HUES6 (cell line): Measurements from ENCODE around the gene PHB1.
"Not testable (repeated sequence)": the region's sequence is repeated elsewhere in the genome, so short reads cannot be mapped to it uniquely, and the experiment has no call there.

Source experiments
- H3K27ac ChIP-seq: 2 replicates; pipeline ENCODE4 v1.7.0; 2013; ENCODE audit warnings: low read depth, mild to moderate bottlenecking, low read length, inconsistent platforms
- H3K27me3 ChIP-seq: 2 replicates; pipeline ENCODE4 v1.6.1; 2013; ENCODE audit warnings: low read length; ENCODE audit not compliant: control insufficient read depth, insufficient read depth
- H3K36me3 ChIP-seq: 2 replicates; pipeline ENCODE4 v1.6.1; 2013; ENCODE audit warnings: low read length; ENCODE audit not compliant: control insufficient read depth, insufficient read depth
- H3K4me1 ChIP-seq: 2 replicates; pipeline ENCODE4 v1.6.1; 2013; ENCODE audit warnings: low read length; ENCODE audit not compliant: control insufficient read depth, insufficient read depth
- H3K4me3 ChIP-seq: 2 replicates; pipeline ENCODE4 v1.5.1; 2013; ENCODE audit warnings: low read depth, low read length
- H3K9ac ChIP-seq: one replicate; pipeline ENCODE4 v1.6.1; 2013; ENCODE audit warnings: mild to moderate bottlenecking, low read length
- H3K9me3 ChIP-seq: 2 replicates; pipeline ENCODE4 v1.6.1; 2013; ENCODE audit warnings: low read depth, low read length; ENCODE audit not compliant: control insufficient read depth, insufficient read depth

Gene PHB1

DNA sequence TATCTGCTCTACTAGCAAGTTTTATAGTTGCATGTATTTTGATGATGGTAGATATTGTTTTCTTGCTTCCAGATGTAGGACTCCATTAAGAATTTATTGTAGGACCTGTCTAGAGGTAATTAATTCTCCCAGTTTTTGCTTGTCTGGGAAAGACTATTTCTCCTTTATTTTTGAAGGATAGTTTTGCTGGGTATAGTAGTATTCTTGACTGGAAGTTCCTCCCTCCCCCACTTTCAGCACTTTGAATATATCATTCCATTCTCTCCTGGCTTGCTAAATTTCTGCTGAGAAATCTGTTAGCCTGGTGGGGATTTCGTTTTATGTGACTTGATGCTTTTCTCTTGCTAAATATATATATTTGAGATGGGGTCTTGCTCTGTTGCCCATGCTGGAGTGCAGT is 8.0 kb upstream of the PHB1 start:
- no peak overlapping the region for H3K27ac ChIP-seq
- no peaks in the 10 kb centered on the region for H3K27me3 ChIP-seq
- peaks cover 17% of the 10 kb centered on the region; the same call in 1 of the 2 replicates for H3K9me3 ChIP-seq
- H3K4me3 ChIP-seq, result no peak overlapping the region
- no peaks in the 10 kb centered on the region for H3K36me3 ChIP-seq
- no peaks in the 10 kb centered on the region for H3K4me1 ChIP-seq
- no peak overlapping the region for H3K9ac ChIP-seq

DNA sequence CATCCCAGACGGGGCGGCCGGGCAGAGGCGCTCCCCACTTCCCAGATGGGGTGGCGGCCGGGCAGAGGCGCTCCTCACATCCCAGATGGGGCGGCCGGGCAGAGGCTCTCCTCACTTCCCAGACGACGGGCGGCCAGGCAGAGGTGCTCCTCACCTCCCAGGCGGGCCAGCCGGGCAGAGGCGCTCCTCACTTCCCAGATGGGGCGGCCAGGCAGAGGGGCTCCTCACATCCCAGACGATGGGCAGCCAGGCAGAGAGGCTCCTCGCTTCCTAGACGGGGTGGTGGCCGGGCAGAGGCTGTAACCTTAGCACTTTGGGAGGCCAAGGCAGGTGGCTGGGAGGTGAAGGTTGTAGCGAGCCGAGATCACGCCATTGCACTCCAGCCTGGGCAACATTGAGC is 5.1 kb upstream of the PHB1 start:
- H3K36me3 ChIP-seq, H3K4me1 ChIP-seq, H3K9ac ChIP-seq, H3K27ac ChIP-seq, H3K4me3 ChIP-seq, H3K27me3 ChIP-seq: not testable (repeated sequence)
- H3K9me3 ChIP-seq, result peaks cover 17% of the 10 kb centered on the region; the same call in 1 of the 2 replicates

DNA sequence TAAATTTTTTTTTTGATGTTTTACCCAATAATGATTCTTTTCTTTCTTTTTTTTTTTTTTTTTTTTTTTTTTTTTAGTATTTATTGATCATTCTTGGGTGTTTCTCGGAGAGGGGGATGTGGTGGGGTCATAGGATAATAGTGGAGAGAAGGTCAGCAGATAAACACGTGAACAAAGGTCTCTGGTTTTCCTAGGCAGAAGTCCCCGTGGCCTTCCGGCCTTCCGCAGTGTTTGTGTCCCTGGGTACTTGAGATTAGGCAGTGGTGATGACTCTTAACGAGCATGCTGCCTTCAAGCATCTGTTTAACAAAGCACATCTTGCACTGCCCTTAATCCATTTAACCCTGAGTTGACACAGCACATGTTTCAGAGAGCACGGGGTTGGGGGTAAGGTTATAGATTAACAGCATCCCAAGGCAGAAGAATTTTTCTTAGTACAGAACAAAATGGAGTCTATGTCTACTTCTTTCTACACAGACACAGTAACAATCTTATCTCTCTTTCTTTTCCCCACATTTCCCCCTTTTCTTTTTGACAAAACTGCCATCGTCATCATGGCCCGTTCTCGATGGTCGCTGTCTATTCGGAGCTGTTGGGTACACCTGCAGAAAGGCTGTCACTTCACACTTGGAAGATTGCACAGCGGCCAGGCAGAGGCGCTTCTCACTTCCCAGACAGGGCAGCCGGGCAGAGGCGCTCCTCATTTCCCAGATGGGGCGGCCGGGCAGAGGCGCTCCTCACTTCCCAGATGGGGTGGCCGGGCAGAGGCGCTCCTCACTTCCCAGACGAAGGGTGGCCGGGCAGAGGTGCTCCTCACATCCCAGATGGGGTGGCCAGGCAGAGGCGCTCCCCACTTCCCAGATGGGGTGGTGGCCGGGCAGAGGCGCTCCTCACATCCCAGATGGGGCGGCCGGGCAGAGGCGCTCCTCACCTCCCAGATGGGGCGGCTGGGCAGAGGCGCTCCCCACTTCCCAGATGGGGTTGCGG is 4.4 kb upstream of the PHB1 start:
- not testable (repeated sequence) for H3K36me3 ChIP-seq, H3K4me1 ChIP-seq, H3K4me3 ChIP-seq, H3K27me3 ChIP-seq, H3K9ac ChIP-seq, H3K27ac ChIP-seq
- peaks cover 17% of the 10 kb centered on the region; the same call in 1 of the 2 replicates for H3K9me3 ChIP-seq

DNA sequence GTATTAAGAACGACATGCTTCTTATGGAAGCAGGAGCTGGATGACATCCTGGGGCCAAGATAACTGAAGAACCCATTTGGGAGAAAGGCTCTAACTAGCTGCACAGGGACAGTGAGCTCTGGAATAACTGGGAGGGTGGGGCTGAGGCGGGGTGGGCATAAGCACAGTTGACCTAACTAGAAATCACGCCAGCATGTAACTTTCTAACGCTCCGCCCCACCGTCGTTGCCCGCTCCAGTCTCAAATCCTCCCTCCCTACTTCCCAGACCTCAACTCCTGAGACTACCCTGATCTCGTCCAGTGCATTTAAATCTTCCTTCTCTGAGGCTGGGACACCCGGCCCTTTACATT is 436 bp downstream of the PHB1 start:
- Histone ChIP-seq H3K4me3 (peak overlapping the region; percentile 97), H3K27ac (no peak overlapping the region), H3K9ac (peak overlapping the region; percentile 83), H3K27me3 (no peaks in the 10 kb centered on the region), H3K4me1 (peaks cover 4% of the 10 kb centered on the region; the same call in 1 of the 2 replicates), H3K9me3 (no peaks in the 10 kb centered on the region), H3K36me3 (peaks cover 37% of the 10 kb centered on the region)

DNA sequence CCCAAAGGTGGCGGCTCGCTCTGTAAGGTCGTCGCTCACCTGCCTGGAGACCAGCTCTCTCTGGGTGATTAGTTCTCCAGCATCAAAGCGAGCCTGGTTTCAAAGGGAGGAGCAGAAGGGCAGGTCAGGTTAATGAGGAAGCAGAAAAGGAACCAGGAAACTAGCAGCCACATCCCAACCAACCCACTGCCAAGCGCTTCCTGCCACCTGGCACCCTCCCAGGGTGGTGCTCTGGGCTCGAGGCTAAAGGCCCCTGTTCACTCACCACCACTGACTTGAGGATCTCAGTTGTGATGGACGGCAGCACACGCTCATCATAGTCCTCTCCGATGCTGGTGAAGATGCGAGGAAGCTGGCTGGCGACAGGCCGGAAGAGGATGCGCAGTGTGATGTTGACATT is 5.6 kb downstream of the PHB1 start:
- Histone ChIP-seq H3K36me3 (peaks cover 87% of the 10 kb centered on the region), H3K27me3 (no peaks in the 10 kb centered on the region), H3K4me1 (peaks cover 4% of the 10 kb centered on the region; the same call in 1 of the 2 replicates), H3K27ac (no peak overlapping the region), H3K4me3 (no peak overlapping the region), H3K9me3 (no peaks in the 10 kb centered on the region), H3K9ac (no peak overlapping the region)

DNA sequence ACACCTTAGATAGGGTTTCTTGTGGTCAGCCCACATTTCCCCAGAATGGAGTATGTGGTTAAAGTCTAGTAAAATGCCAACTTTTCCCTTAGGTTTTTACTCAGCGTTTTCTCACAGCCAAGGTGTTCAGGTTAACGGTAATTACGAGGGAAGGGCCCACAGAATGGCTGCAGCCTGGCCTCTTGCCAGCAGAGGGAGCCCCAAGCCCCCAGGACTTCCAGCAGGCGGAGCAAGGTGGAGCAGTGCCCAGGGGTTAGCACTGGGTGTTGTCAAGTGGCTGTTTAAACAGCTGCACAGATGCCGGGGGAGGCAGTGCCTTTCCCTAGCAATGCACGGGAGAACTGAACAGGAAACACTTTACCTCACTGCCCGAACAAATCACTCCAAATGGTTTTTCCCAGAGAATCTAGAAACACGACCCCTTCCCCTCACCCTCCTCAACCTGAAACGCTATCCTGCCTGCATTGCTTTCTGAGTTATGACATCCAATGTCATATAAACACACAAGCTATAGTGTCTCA is 6.6 kb downstream of the PHB1 start:
- Histone ChIP-seq H3K4me1 (no peaks in the 10 kb centered on the region), H3K36me3 (peaks cover 94% of the 10 kb centered on the region)

DNA sequence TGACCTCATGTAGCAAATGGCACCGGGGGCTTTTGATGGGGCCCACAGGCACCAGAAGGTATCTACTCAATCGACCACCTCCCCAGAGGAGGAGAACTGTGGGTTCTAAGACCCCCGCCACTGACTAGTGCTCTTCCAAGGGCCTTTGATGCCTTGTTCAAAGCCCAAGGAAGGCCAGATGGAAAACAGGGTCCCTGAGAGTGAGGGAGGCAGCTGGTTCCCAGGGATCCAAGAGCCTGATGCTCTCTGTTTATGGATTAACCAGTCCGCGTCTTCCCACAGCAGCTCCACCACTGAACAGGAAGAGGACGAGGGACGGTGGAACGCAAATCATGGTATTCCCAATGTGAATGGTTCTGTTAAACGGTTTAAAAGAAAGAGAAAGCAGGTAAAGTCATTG is 7.6 kb downstream of the PHB1 start:
- Histone ChIP-seq H3K9ac (no peak overlapping the region), H3K4me3 (no peak overlapping the region), H3K36me3 (peaks cover 94% of the 10 kb centered on the region), H3K27me3 (no peaks in the 10 kb centered on the region), H3K9me3 (no peaks in the 10 kb centered on the region), H3K27ac (no peak overlapping the region), H3K4me1 (no peaks in the 10 kb centered on the region)

More for the DNA sequence above, 6.6 kb downstream of the PHB1 start:
- H3K9ac ChIP-seq, result no peak overlapping the region
- no peaks in the 10 kb centered on the region for H3K27me3 ChIP-seq
- H3K27ac ChIP-seq, result no peak overlapping the region
- no peaks in the 10 kb centered on the region for H3K9me3 ChIP-seq
- no peak overlapping the region for H3K4me3 ChIP-seq

DNA sequence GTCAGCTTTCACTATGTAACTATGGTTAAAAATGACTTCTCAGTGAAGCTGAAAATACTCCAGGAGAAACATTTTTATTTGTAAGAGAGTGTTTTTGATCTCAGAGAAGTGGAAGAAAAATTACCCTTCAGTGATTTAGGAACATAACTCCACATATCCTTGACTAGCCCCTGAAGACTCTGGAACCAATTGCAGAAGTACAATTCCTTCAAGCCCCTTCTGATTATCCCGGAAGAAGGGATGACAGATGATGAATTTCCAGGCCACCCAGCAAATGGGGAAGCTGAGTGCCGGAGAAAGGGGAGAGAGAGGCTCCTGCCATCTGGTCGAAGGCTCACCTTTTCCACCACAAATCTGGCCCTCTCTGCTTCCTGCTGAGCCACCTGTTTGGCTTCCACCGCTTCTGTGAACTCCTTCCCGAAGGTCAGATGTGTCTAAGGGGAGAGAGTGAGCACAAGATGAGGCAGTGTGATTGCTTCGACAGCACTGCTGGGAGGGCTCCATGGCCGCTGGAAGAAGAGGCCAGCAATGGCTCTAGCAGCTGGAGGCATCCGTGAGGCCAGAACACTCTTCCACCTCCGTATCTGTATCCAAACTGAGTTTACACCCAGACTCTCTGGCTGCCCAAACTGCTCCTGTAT is 8.1 kb downstream of the PHB1 start:
- no peak overlapping the region for H3K4me3 ChIP-seq
- no peaks in the 10 kb centered on the region for H3K27me3 ChIP-seq
- peaks cover 94% of the 10 kb centered on the region for H3K36me3 ChIP-seq
- H3K27ac ChIP-seq, result no peak overlapping the region
- no peaks in the 10 kb centered on the region for H3K9me3 ChIP-seq
- no peak overlapping the region for H3K9ac ChIP-seq
- H3K4me1 ChIP-seq, result no peaks in the 10 kb centered on the region

DNA sequence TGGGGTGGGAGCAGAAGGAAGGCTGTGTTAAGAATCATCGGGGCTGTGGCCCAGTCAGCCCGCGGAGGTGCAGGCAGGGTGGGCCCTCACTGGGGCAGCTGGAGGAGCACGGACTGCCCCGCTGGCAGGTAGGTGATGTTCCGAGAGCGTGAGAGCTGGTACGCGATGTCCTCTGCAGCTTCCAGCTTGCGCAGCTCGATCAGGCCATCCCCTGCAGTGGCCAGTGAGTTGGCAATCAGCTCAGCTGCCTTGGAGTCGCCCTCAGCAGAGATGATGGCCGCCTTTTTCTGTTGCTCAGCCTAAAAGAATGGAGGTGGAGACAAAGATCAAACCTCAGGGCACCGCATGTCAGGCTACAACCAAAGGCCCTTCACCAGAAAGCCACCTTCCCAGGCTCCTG is 9.8 kb downstream of the PHB1 start:
- Histone ChIP-seq H3K27ac (no peak overlapping the region), H3K4me3 (no peak overlapping the region), H3K9ac (no peak overlapping the region), H3K4me1 (no peaks in the 10 kb centered on the region), H3K9me3 (no peaks in the 10 kb centered on the region), H3K36me3 (peaks cover 79% of the 10 kb centered on the region), H3K27me3 (no peaks in the 10 kb centered on the region)

DNA sequence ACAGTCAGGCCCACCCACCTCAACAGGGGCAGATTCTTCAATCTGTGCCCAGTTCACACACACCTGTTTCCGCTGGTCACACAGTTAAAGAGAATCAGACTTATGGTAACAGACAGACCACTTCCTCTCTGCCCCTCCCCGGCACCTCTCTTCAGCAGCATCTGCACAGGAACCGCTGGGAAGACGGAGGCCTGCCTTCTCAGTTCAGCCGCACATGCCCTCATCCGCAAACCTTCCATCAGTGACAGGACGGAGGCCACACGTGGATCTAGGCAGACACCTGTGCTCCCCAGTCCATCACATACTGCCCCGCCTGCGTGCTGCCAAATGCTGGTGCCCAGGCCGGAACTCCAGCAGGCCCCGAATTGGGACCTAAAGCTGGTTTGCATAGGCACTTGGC is 10.3 kb downstream of the PHB1 start:
- H3K27ac ChIP-seq, result no peak overlapping the region
- H3K9me3 ChIP-seq, result no peaks in the 10 kb centered on the region
- peaks cover 75% of the 10 kb centered on the region for H3K36me3 ChIP-seq
- no peaks in the 10 kb centered on the region for H3K4me1 ChIP-seq
- no peak overlapping the region for H3K4me3 ChIP-seq
- no peaks in the 10 kb centered on the region for H3K27me3 ChIP-seq
- no peak overlapping the region for H3K9ac ChIP-seq
